Stimulated activated CD4-positive, alpha-beta T cell treated with anti-CD3 and anti-CD28 coated beads, Interleukin-12 subunit alpha, Interleukin-12 subunit beta, amount 100 ng/mL, for 24 hours (primary cell): ENCODE data around the gene MYCBPAP.

ENCODE experiments used
- DNase-seq, 2 experiments: peaks; one replicate each; pipeline ENCODE4 v3.0.0-alpha.2; 2020; ENCODE audit warnings: low read depth in 2 of 2

The MYCBPAP gene

GRCh38 chr17:50551884-50552283 lies 43.6 kb downstream of the MYCBPAP start:
- no peak for DNase-seq

GRCh38 chr17:50554201-50554600 lies 46.0 kb downstream of the MYCBPAP start:
- no peak for DNase-seq

GRCh38 chr17:50556803-50557202 lies 48.6 kb downstream of the MYCBPAP start:
- DNase-seq, result no peak

- DNase-seq, result no peak
Observed at GRCh38 chr17:50557630-50558029, 49.4 kb downstream of the MYCBPAP start.

GRCh38 chr17:50558091-50558490 lies 49.9 kb downstream of the MYCBPAP start:
- DNase-seq, result no peak

- no peak for DNase-seq
Observed at GRCh38 chr17:50558581-50558940, 50.3 kb downstream of the MYCBPAP start.

- peak in 1 of 2 experiments; percentile 28 for DNase-seq
Observed at GRCh38 chr17:50558941-50559614, 50.8 kb downstream of the MYCBPAP start.

GRCh38 chr17:50559674-50560184 lies 51.5 kb downstream of the MYCBPAP start:
- DNase-seq, result peak in 1 of 2 experiments; percentile 29

GRCh38 chr17:50560185-50560824 lies 52.1 kb downstream of the MYCBPAP start, which contains the start of gene CACNA1G:
Gene CACNA1G (plus strand): TSS chr17:50560715. CDS start chr17:50561460, 745 bp downstream.
- DNase-seq, result peak; percentile 74 to 90

GRCh38 chr17:50560931-50561745 lies 52.9 kb downstream of the MYCBPAP start:
- DNase-seq, result no peak

- no peak for DNase-seq
Observed at GRCh38 chr17:50561746-50562141, 53.5 kb downstream of the MYCBPAP start.

- no peak for DNase-seq
Observed at GRCh38 chr17:50562242-50563091, 54.2 kb downstream of the MYCBPAP start.

- no peak for DNase-seq
Observed at GRCh38 chr17:50563092-50563511, 54.9 kb downstream of the MYCBPAP start.

GRCh38 chr17:50564916-50565315 lies 56.7 kb downstream of the MYCBPAP start:
- DNase-seq, result no peak

GRCh38 chr17:50565402-50566350 lies 57.4 kb downstream of the MYCBPAP start:
- DNase-seq, result no peak

- DNase-seq, result no peak
Observed at GRCh38 chr17:50566886-50567285, 58.6 kb downstream of the MYCBPAP start.

- no peak for DNase-seq
Observed at GRCh38 chr17:50568659-50569058, 60.4 kb downstream of the MYCBPAP start.

- DNase-seq, result no peak
Observed at GRCh38 chr17:50569592-50569991, 61.4 kb downstream of the MYCBPAP start.

GRCh38 chr17:50570032-50570431 lies 61.8 kb downstream of the MYCBPAP start:
- DNase-seq, result no peak

- DNase-seq, result no peak
Observed at GRCh38 chr17:50570528-50570927, 62.3 kb downstream of the MYCBPAP start.
